Esophagus muscularis mucosa (tissue), 4 donors: ENCODE measurements around the gene NHLH2. TPM values are rescaled to one million over a fixed set of nuclear protein-coding genes. Genes with fewer than 3 reads are reported as not detected.

ENCODE experiments used
- DNase-seq: peaks from one replicate; pipeline ENCODE4 v3.0.0-alpha.2; 2017; ENCODE audit errors: extremely low spot score
- H3K27ac ChIP-seq, 4 donors: fragments of 200-600 bp; sonication (generic); replicated peaks in 1 of 4; 1 replicate in 3 of 4; 2 replicates in 1 of 4; pipeline ENCODE4 v1.5.1; 2016 to 2019; ENCODE audit warnings: mild to moderate bottlenecking in 1 of 4
- H3K27me3 ChIP-seq, 4 donors: fragments of 200-600 bp; sonication (generic); one replicate each; pipeline versions ENCODE4 v1.5.1 to v1.6.0; 2016 to 2019
- H3K36me3 ChIP-seq, 4 donors: fragments of 200-600 bp; sonication (generic); one replicate each; pipeline ENCODE4 v1.5.1; 2016 to 2019
- H3K4me1 ChIP-seq, 4 donors: fragments of 200-600 bp; sonication (generic); one replicate each; pipeline ENCODE4 v1.5.1; 2016 to 2019
- H3K4me3 ChIP-seq, 4 donors: fragments of 200-600 bp; sonication (generic); 1 replicate in 2 of 4; 2 replicates in 2 of 4; pipeline ENCODE4 v1.5.1; 2016 to 2019; ENCODE audit warnings: mild to moderate bottlenecking in 4 of 4, moderate library complexity in 1 of 4
- H3K9me3 ChIP-seq, 4 donors: fragments of 200-600 bp; sonication (generic); 1 replicate in 3 of 4; 2 replicates in 1 of 4; pipeline ENCODE4 v1.5.1; 2016 to 2019
- CTCF ChIP-seq, 3 experiments: fragments of 200-600 bp in 2 of 3; fragments of 450-650 bp in 1 of 3; sonication (generic) in 2 of 3; IDR thresholded peaks; one replicate each; pipeline ENCODE4 v1.5.1; 2017 to 2019; ENCODE audit warnings: antibody characterized with exemption in 3 of 3, mild to moderate bottlenecking in 2 of 3, moderate library complexity in 1 of 3
- EP300 ChIP-seq: sonication (generic); formaldehyde crosslinking; IDR thresholded peaks from one replicate; pipeline ENCODE4 v1.6.1; 2017; ENCODE audit warnings: antibody characterized with exemption
- POLR2A ChIP-seq: fragments of 450-650 bp; IDR thresholded peaks from one replicate; pipeline ENCODE4 v1.6.1; 2017; ENCODE audit warnings: antibody characterized with exemption, moderate library complexity, mild to moderate bottlenecking, low read depth
- POLR2AphosphoS5 ChIP-seq, 2 donors: sonication (generic); formaldehyde crosslinking; IDR thresholded peaks; one replicate each; pipeline ENCODE4 v1.6.1; 2017; ENCODE audit warnings: antibody characterized with exemption in 2 of 2
- WGBS: methylation state at CpG from one replicate; pipeline ENCODE4 v1.1.5; 2018; 5-methylcytosine and 5-hydroxymethylcytosine counted together
- intact Hi-C: fragments of 100-400 bp; cut with DNase I; formaldehyde crosslinking; loops from one replicate; pipeline ENCODE4 v1.15.1; 2023
- total RNA-seq, 4 donors: library from RNA; depleted of rRNA; stranded (reverse); fragments of >200 nt; gene quantifications; one replicate each; pipeline versions ENCODE4 v1.1.0 to v1.2.1, GENCODE V29; 2016

The NHLH2 gene
- total RNA-seq, 4 donors from 2014 or later: not detected

DNA sequence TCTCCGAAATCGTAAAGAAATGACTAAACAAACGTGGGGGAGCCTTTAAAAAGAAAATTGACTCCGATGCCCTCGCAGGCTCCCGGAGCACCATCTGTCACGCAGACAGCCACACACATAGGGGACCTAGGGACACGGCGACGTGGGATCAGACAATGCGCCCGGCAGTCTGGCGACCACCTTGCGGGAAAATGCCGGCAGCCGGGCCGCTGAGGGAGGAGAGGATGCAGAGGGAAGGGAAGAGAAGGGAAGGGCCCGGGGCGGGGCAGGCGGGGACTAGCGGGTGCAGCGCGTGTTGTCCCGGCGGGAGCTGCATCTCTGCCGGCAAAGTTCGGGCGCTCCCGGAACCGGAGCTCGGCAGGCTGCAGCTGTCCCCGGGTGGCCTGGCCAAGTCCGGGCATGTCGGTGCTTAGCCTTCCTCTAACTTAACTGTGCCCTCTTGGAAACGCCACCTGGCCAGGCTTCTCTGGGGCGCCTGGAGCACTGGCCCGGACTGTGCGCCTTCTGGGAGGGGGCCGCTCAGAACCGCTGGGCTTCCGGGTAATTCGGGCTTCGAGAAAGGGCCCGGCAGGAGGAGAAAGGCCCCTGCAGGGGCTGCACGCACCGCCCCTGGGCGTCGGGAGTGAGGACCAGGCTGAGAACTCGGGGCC lies 1.8 kb downstream of the NHLH2 start:
- intact Hi-C loops: no loop called here
- no peak for TF ChIP-seq CTCF (IDR thresholded peaks at IDR 0.05)
- no peak for TF ChIP-seq EP300
- no peak for TF ChIP-seq POLR2AphosphoS5 (IDR thresholded peaks at IDR 0.05)
- no peak for TF ChIP-seq POLR2A
- Histone ChIP-seq H3K4me1 (peaks cover 24 to 28% (median 26%) of the 10 kb centered on the region in 4 donors), H3K9me3 (no peaks in the 10 kb centered on the region), H3K27me3 (peaks cover 23 to 90% (median 46%) of the 10 kb centered on the region in 4 donors), H3K36me3 (no peaks in the 10 kb centered on the region), H3K27ac (no peak overlapping the region), H3K4me3 (peak overlapping the region; percentile 32 to 52 (median 40))
- no peak for DNase-seq
- 3% methylated on average over 30 of the region's 49 CpGs for WGBS

- no peaks in the 10 kb centered on the region for H3K9me3 ChIP-seq
- TF ChIP-seq EP300: no peak
- no peak for TF ChIP-seq CTCF (IDR thresholded peaks at IDR 0.05)
- TF ChIP-seq POLR2A: no peak
- no peak for TF ChIP-seq POLR2AphosphoS5 (IDR thresholded peaks at IDR 0.05)
- DNase-seq: no peak
- no peaks in the 10 kb centered on the region for H3K36me3 ChIP-seq
- peaks cover 23 to 94% (median 46%) of the 10 kb centered on the region in 4 donors for H3K27me3 ChIP-seq
- peak overlapping the region; percentile 32 to 52 (median 40) for H3K4me3 ChIP-seq
- 7% methylated on average over 57 of the region's 67 CpGs for WGBS
- H3K4me1 ChIP-seq: peaks cover 24 to 28% (median 26%) of the 10 kb centered on the region in 4 donors
- intact Hi-C loops: no loop called here
- no peak overlapping the region for H3K27ac ChIP-seq
These were observed 2.4 kb downstream of the NHLH2 start for GRCh38 chr1:115838431-115839028.

GRCh38 chr1:115837740-115838421 lies 3.0 kb downstream of the NHLH2 start:
- WGBS: 1% methylated on average over 34 of the region's 80 CpGs
- Histone ChIP-seq H3K4me1 (peaks cover 24 to 28% (median 26%) of the 10 kb centered on the region in 4 donors), H3K36me3 (no peaks in the 10 kb centered on the region), H3K9me3 (no peaks in the 10 kb centered on the region), H3K27me3 (peaks cover 23 to 95% (median 44%) of the 10 kb centered on the region in 4 donors), H3K4me3 (peak overlapping the region; percentile 32 to 52 (median 40)), H3K27ac (no peak overlapping the region)
- no peak for TF ChIP-seq POLR2A
- TF ChIP-seq CTCF (IDR thresholded peaks at IDR 0.05): no peak
- TF ChIP-seq EP300: no peak
- no peak for TF ChIP-seq POLR2AphosphoS5 (IDR thresholded peaks at IDR 0.05)
- intact Hi-C loops: no loop called here
- no peak for DNase-seq

GRCh38 chr1:115837341-115837739 lies 3.6 kb downstream of the NHLH2 start:
- H3K27me3 ChIP-seq: peaks cover 23 to 90% (median 41%) of the 10 kb centered on the region in 4 donors
- no peak for DNase-seq
- H3K27ac ChIP-seq: no peak overlapping the region
- H3K9me3 ChIP-seq: no peaks in the 10 kb centered on the region
- H3K4me3 ChIP-seq: peak overlapping the region in 2 of 4 donors; percentile 40 to 41
- no peak for TF ChIP-seq POLR2A
- no peak for TF ChIP-seq CTCF (IDR thresholded peaks at IDR 0.05)
- TF ChIP-seq EP300: no peak
- no peaks in the 10 kb centered on the region for H3K36me3 ChIP-seq
- 23% methylated on average over 4 of the region's 4 CpGs for WGBS
- intact Hi-C loops: no loop called here
- H3K4me1 ChIP-seq: peaks cover 24 to 28% (median 26%) of the 10 kb centered on the region in 4 donors
